SU-DHL-6 (cell line): ENCODE measurements around the gene PSEN1.

Experiments used
- H2AFZ ChIP-seq: fragments of 200-600 bp; sonication (generic); 2 replicates; pipeline ENCODE4 v1.6.1; 2014; ENCODE audit warnings: low read depth, mild to moderate bottlenecking, moderate library complexity, mixed read lengths, antibody characterized with exemption, low read length; ENCODE audit not compliant: severe bottlenecking
- H3F3A ChIP-seq: fragments of 200-600 bp; shearing (Covaris generic); 2 replicates; pipeline ENCODE4 v1.6.0; 2016; ENCODE audit warnings: antibody characterized with exemption, mild to moderate bottlenecking; ENCODE audit not compliant: insufficient read depth
- H3K27ac ChIP-seq: fragments of 200-600 bp; sonication (generic); 2 replicates; pipeline ENCODE4 v1.5.1; 2016; ENCODE audit warnings: low read depth, mild to moderate bottlenecking, low read length, moderate library complexity, mixed read lengths
- H3K27me3 ChIP-seq: fragments of 200-600 bp; sonication (generic), shearing (Covaris generic); 2 replicates; pipeline ENCODE4 v1.6.0; 2014; ENCODE audit warnings: mild to moderate bottlenecking, low read length
- H3K36me3 ChIP-seq: fragments of 200-600 bp; sonication (generic); 2 replicates; pipeline ENCODE4 v1.6.1; 2014; ENCODE audit warnings: mild to moderate bottlenecking, low read length, mixed read lengths
- H3K4me2 ChIP-seq: fragments of 300-600, 200-600 bp; shearing (Covaris generic), sonication (generic); 2 replicates; pipeline ENCODE4 v1.6.0; 2014; ENCODE audit warnings: low read length, low read depth, mild to moderate bottlenecking; ENCODE audit not compliant: poor library complexity, severe bottlenecking
- H3K4me3 ChIP-seq: fragments of 200-600 bp; sonication (generic); 2 replicates; pipeline ENCODE4 v1.5.1; 2014; ENCODE audit warnings: antibody characterized with exemption, low read length, mild to moderate bottlenecking, mixed read lengths; ENCODE audit not compliant: insufficient read depth, poor library complexity, severe bottlenecking
- H3K79me2 ChIP-seq: fragments of 200-600 bp; sonication (generic); 2 replicates; pipeline ENCODE4 v1.6.1; 2014; ENCODE audit warnings: mild to moderate bottlenecking, low read length, moderate library complexity; ENCODE audit not compliant: insufficient read depth
- H3K9ac ChIP-seq: fragments of 200-600 bp; sonication (generic); 2 replicates; pipeline ENCODE4 v1.7.0; 2014; ENCODE audit warnings: mild to moderate bottlenecking, low read length
- H3K9me2 ChIP-seq: fragments of 200-600 bp; sonication (generic); replicated peaks from 2 replicates; pipeline ENCODE4 v1.6.1; 2014; ENCODE audit warnings: low read length; ENCODE audit not compliant: insufficient read depth
- H3K9me3 ChIP-seq: fragments of 200-600 bp; sonication (generic); 2 replicates; pipeline ENCODE4 v1.6.1; 2014; ENCODE audit warnings: low read length, mixed read lengths; ENCODE audit not compliant: insufficient read depth
- H4K20me1 ChIP-seq: fragments of 200-600 bp; sonication (generic); 2 replicates; pipeline ENCODE4 v1.6.1; 2014; ENCODE audit warnings: low read depth, mild to moderate bottlenecking, antibody characterized with exemption, low read length, moderate library complexity, mixed read lengths
- CTCF ChIP-seq: fragments of 200-600 bp; sonication (generic); IDR thresholded peaks from one replicate; pipeline ENCODE4 v1.5.1; 2017; ENCODE audit warnings: antibody characterized with exemption, mild to moderate bottlenecking, low read length, moderate library complexity; ENCODE audit not compliant: insufficient read depth, poor library complexity, severe bottlenecking
- EZH2phosphoT487 ChIP-seq: fragments of 200-600 bp; sonication (generic), shearing (Covaris generic); conservative IDR thresholded peaks from 2 replicates; pipeline ENCODE4 v1.6.1; 2018; ENCODE audit warnings: mild to moderate bottlenecking, antibody characterized with exemption, low read length, moderate library complexity, mixed read lengths

Gene PSEN1

GRCh38 chr14:73259837-73260236, 123.5 kb downstream of the PSEN1 start:
- H3K9me2 ChIP-seq = no peaks in the 10 kb centered on the region
- H4K20me1 ChIP-seq = no peaks in the 10 kb centered on the region
- H3K36me3 ChIP-seq = no peaks in the 10 kb centered on the region
- H3K9me3 ChIP-seq = no peaks in the 10 kb centered on the region
- no peak overlapping the region for H3K4me3 ChIP-seq
- H3K9ac ChIP-seq = no peak overlapping the region
- TF ChIP-seq EZH2phosphoT487 (no peak), CTCF (no peak)
- H3K4me2 ChIP-seq = no peak overlapping the region
- no peaks in the 10 kb centered on the region for H3K79me2 ChIP-seq
- no peak overlapping the region for H3K27ac ChIP-seq
- no peaks in the 10 kb centered on the region; the same call in 1 of the 2 replicates for H3F3A ChIP-seq
- no peak overlapping the region for H2AFZ ChIP-seq
- H3K27me3 ChIP-seq = no peaks in the 10 kb centered on the region

DNA sequence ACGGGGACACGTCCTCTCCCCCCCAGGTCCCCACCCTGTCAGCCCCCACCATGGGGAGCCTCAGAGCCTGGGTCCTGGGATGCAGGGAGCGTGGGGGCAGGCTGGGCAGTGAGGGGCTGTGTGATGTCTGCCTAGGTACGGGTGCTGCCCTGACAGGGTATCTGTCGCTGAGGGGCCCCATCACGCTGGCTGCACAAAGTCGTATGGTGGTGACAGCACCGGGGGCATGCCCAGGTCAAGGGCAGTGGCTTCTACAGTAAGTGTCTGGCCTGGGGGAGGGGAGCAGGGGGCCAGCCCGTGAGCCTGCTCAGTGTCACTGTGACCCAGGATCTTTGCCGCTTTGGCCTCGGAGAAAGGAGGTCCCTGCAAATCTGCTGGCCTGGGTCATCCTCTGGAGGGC, 124.3 kb downstream of the PSEN1 start:
- Histone ChIP-seq H3K36me3 (no peaks in the 10 kb centered on the region), H3K27ac (no peak overlapping the region), H3K27me3 (no peaks in the 10 kb centered on the region), H4K20me1 (no peaks in the 10 kb centered on the region), H2AFZ (no peak overlapping the region), H3K9ac (no peak overlapping the region), H3K4me3 (no peak overlapping the region), H3K9me2 (no peaks in the 10 kb centered on the region), H3K79me2 (no peaks in the 10 kb centered on the region), H3K9me3 (no peaks in the 10 kb centered on the region), H3F3A (no peaks in the 10 kb centered on the region; the same call in 1 of the 2 replicates), H3K4me2 (no peak overlapping the region)
- TF ChIP-seq CTCF = no peak
- TF ChIP-seq EZH2phosphoT487 = no peak

DNA sequence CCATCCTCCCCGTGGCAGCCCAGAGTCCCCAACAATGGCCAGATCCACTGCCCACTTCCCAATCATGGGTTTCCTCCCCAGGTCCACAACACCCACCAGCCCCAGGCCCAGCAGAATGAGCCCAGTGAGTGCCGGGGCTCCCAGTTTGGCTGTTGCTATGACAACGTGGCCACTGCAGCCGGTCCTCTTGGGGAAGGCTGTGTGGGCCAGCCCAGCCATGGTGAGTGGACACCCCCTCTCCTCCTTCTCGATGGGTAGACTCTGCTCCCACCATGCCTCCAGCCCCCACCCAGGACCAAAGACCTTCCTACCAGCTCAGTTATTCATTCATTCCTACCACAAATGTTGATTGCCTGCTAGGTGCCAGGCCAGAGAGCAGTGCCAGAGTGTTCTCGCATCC, 124.8 kb downstream of the PSEN1 start:
- Histone ChIP-seq H3F3A (no peaks in the 10 kb centered on the region; the same call in 1 of the 2 replicates), H3K9me2 (no peaks in the 10 kb centered on the region), H3K36me3 (no peaks in the 10 kb centered on the region), H3K4me3 (no peak overlapping the region), H3K79me2 (no peaks in the 10 kb centered on the region), H3K9ac (no peak overlapping the region), H4K20me1 (no peaks in the 10 kb centered on the region), H3K4me2 (no peak overlapping the region), H2AFZ (no peak overlapping the region), H3K9me3 (no peaks in the 10 kb centered on the region), H3K27me3 (no peaks in the 10 kb centered on the region), H3K27ac (no peak overlapping the region)
- TF ChIP-seq CTCF = no peak
- no peak for TF ChIP-seq EZH2phosphoT487
